Measurements from ENCODE around the gene SV2B. TPM values are rescaled to one million over a fixed set of nuclear protein-coding genes. Genes with fewer than 3 reads are reported as not detected.

Gene SV2B, protein sequence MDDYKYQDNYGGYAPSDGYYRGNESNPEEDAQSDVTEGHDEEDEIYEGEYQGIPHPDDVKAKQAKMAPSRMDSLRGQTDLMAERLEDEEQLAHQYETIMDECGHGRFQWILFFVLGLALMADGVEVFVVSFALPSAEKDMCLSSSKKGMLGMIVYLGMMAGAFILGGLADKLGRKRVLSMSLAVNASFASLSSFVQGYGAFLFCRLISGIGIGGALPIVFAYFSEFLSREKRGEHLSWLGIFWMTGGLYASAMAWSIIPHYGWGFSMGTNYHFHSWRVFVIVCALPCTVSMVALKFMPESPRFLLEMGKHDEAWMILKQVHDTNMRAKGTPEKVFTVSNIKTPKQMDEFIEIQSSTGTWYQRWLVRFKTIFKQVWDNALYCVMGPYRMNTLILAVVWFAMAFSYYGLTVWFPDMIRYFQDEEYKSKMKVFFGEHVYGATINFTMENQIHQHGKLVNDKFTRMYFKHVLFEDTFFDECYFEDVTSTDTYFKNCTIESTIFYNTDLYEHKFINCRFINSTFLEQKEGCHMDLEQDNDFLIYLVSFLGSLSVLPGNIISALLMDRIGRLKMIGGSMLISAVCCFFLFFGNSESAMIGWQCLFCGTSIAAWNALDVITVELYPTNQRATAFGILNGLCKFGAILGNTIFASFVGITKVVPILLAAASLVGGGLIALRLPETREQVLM
- polyA plus RNA-seq (ENCODE audit: low read depth in 6 of 6): under 1 TPM in 2 of 6 donors, not detected in 4; 0.04 to 0.12 TPM

DNA sequence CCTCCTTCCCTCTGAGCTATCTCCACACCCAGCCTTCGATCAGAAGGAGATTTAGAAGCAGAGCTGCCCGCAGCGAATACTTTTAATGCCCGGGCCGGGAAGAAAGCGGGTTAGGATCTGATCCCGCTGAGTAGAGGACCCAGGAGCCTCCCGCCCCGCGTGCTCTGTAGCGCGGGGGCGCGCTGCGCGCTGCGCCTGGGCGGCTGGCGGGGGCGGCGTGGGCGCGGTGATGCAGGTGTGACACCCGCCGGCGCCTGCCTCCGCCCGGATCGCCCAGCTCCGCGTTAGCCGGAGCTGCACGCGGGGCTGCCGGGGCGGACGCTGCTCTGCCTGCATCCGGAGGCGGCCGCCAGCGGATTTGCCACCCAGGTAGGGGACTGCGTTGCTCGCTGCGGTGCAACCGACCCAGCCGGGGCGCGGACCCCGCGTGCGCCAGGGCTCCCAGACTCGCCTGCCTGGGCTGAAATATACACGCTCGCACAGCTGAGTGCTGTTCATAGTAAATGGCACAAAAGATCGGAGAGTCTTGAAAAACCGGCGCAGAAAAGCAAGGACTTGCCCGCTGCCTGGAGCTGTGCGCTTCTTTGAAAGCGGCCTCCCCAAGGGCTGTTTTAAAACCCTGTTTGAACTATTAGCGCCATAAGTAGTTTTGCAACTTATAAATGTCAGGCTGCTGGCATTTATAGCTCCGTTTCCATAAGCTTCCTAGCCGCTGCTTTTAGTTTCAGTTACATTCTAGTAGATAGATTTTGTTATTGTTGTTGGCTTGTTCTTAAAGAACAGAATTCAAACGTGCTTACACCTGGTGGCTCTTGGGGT lies at the start of gene SV2B:
SV2B (plus strand) TSS at position 263 of the 819 bp plus-strand sequence. CDS start 126,007 bp downstream, outside the sequence.
- DNase-seq (peak; percentile 21), ATAC-seq (ENCODE audit: low read depth in 2 of 2) (peak; percentile 78 to 82)
- peaks cover 18 to 28% (median 22%) of the 10 kb centered on the region in 3 donors for H3K4me1 Mint-ChIP-seq
- peak within 1 kb of the TSS; percentile 69 to 92 (median 88) for H3K4me3 Mint-ChIP-seq
- peaks cover 68 to 95% (median 72%) of the 10 kb centered on the region in 3 donors for H3K27me3 Mint-ChIP-seq
- peak within 1 kb of the TSS in 3 of 6 donors; percentile 52 to 86 (median 81) for H3K27ac Mint-ChIP-seq
- no peaks in the 10 kb centered on the region for H3K36me3 Mint-ChIP-seq
- H3K9me3 Mint-ChIP-seq: peaks cover 0 to 3% (median 0%) of the 10 kb centered on the region in 7 donors

DNA sequence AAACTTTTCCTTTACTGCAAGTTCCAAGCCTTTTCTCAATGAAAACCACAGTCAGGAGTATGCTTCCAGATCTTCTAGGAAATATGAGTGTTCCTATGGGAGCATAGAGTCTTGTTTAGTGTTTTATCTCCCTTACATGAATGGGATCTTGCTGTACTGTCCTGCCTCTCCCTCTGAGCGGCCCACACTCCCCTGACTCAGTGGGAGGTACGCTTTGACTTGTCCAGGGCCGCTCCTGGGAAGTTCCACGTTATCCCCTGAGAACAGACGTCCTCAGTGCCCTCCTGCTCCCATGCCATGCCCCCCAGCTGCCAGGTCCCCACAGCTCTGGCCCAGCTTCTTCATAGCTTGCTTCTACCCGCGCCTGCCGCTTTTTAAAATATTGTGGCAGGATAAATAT lies 48.8 kb upstream of the SV2B start:
- DNase-seq (no peak), ATAC-seq (ENCODE audit: low read depth in 2 of 2) (no peak)
- Mint-ChIP-seq H3K9me3 (peaks cover 0 to 1% (median 0%) of the 10 kb centered on the region in 7 donors), H3K27ac (no peak overlapping the region), H3K36me3 (no peaks in the 10 kb centered on the region), H3K4me1 (peaks cover 15 to 31% (median 17%) of the 10 kb centered on the region in 3 donors), H3K27me3 (peaks cover 37 to 49% (median 37%) of the 10 kb centered on the region in 3 donors), H3K4me3 (no peak overlapping the region)

DNA sequence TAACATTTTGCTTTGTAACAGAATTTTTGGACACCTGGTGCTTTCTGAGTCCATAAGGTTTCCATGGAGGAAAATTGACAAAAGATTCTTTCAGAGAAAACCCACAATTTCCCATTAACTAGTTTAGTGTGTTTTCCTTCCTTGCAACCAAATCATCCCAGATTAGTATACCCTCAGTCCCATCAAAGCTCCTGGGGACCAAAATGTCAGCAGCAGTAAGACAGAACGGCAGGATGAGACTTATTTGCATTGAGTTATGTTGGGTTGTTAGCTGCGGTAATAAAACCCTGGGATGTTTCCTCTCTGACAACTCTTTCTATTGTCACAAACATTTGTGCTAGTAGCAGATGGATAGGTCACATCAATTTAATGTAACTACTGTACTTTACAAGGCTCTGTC lies 45.2 kb upstream of the SV2B start:
- peaks cover 0 to 1% (median 0%) of the 10 kb centered on the region in 7 donors for H3K9me3 Mint-ChIP-seq
- no peaks in the 10 kb centered on the region for H3K36me3 Mint-ChIP-seq
- ATAC-seq (ENCODE audit: low read depth in 2 of 2): no peak
- peaks cover 49 to 84% (median 70%) of the 10 kb centered on the region in 3 donors for H3K27me3 Mint-ChIP-seq
- DNase-seq: no peak
- peaks cover 0 to 9% (median 3%) of the 10 kb centered on the region in 3 donors for H3K4me1 Mint-ChIP-seq
- no peak overlapping the region for H3K4me3 Mint-ChIP-seq
- H3K27ac Mint-ChIP-seq: no peak overlapping the region

DNA sequence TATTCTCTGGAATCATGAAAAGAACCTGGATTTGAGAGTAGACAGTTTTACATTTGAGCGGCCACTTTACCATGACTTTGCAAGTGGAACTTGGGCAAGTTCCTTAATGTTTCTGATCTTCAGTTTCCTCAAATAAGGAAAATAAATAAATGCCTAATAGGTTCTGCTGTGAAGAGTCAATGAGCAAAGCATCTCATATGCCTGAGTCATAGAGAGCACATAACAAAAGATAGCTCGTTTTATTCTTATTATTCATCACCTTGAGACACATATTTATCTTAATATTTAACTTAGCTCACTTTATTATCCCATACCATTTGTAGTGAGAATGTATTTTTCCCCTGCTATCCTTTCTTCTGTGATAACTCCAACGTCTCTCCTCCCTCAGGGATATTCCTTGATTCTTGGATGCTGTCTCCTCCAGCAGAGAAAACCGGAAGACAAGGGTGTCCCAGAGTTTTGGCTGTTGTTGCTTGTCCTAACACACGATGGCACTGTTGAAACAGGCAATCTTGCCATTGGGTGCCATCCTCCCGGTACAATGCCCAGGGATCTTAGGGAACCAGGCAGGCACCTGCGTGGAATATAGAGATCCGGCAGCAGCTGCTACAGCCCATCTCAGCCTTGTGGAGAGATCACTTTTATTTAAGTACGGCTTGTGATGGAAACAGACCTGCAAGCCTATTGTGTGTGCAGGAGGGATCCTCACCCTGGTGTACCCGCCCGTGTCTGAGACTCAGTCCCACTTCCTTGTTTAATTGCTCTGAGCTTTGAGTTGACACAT lies 44.3 kb upstream of the SV2B start:
- Mint-ChIP-seq H3K27me3 (peaks cover 50 to 86% (median 79%) of the 10 kb centered on the region in 3 donors), H3K9me3 (peaks cover 0 to 3% (median 0%) of the 10 kb centered on the region in 7 donors), H3K36me3 (no peaks in the 10 kb centered on the region), H3K27ac (no peak overlapping the region), H3K4me1 (peaks cover 0 to 8% (median 0%) of the 10 kb centered on the region in 3 donors), H3K4me3 (no peak overlapping the region)
- ATAC-seq (ENCODE audit: low read depth in 2 of 2) (peak in 1 of 2 donors; percentile 47), DNase-seq (no peak)

DNA sequence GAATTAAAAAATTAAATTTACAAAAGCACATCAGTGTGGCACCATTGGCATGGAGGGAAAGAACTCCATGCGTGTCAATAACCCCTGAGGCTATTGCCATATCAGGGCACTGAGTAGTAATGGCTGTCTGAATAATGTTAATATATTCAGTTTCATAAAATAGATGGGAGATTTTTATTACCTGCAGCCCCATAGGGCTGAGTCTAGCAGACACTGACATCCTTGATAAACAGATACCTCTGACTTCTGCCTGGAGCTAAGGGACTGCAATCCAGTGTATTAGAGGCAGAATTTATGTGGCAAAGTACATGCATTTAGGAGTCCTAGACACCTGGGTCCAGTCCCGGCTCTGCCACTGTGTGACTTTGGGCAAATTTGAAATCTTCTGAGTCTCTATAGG lies 38.8 kb upstream of the SV2B start:
- no peak for DNase-seq
- Mint-ChIP-seq H3K27ac (no peak overlapping the region), H3K27me3 (peaks cover 37 to 64% (median 39%) of the 10 kb centered on the region in 3 donors), H3K4me1 (peaks cover 0 to 3% (median 0%) of the 10 kb centered on the region in 3 donors), H3K4me3 (no peak overlapping the region), H3K36me3 (peaks cover 0 to 9% of the 10 kb centered on the region in 2 donors), H3K9me3 (peaks cover 5 to 12% (median 10%) of the 10 kb centered on the region in 7 donors)
- ATAC-seq (ENCODE audit: low read depth in 2 of 2): no peak

DNA sequence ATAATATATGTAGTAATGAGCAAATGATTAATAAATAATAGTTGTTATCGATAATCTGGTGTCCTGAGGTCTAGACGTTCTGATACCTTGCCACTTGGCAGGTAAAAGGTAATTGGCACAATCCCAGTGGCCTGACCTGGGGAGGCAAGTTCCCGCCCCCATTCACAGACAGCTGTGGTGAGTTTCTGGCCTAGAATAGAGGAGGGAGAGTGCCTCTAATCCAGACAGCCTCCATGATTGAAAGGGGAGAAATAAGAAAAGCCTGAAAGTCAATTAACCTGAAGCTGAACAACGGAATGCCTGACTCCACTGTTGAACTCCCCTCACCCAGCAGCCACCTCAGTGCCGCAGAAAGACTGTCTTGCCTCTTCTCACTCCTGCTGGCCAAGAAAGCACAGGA lies 38.1 kb upstream of the SV2B start:
- no peaks in the 10 kb centered on the region for H3K4me1 Mint-ChIP-seq
- peaks cover 0 to 9% of the 10 kb centered on the region in 2 donors for H3K36me3 Mint-ChIP-seq
- no peak overlapping the region for H3K4me3 Mint-ChIP-seq
- peaks cover 5 to 12% (median 10%) of the 10 kb centered on the region in 7 donors for H3K9me3 Mint-ChIP-seq
- no peak overlapping the region for H3K27ac Mint-ChIP-seq
- ATAC-seq (ENCODE audit: low read depth in 2 of 2): no peak
- H3K27me3 Mint-ChIP-seq: peaks cover 34 to 64% (median 36%) of the 10 kb centered on the region in 3 donors
- DNase-seq: no peak

DNA sequence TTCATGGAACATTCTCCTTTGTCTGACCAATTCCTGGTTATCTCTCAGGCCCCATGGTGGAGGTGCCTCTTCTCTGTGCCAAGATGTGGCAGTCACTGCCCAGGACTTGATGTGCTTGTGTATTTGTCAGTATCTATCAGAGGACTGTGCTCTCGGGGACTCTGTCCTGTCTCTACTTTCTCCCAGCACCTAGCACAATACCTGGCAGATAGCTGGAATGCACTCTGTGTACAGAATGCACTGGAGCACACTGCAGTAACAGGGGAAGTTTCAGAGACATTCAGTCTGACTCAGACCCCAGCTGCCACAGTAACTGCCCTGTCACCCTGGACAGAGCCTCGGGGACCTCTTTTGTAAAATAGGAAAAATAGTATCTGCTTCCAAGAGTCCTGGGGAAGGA lies 34.6 kb upstream of the SV2B start:
- Mint-ChIP-seq H3K9me3 (peaks cover 5 to 12% (median 8%) of the 10 kb centered on the region in 7 donors), H3K27ac (no peak overlapping the region), H3K36me3 (peaks cover 0 to 9% of the 10 kb centered on the region in 2 donors), H3K4me3 (no peak overlapping the region), H3K27me3 (peaks cover 15 to 55% (median 31%) of the 10 kb centered on the region in 3 donors), H3K4me1 (no peaks in the 10 kb centered on the region)
- ATAC-seq (ENCODE audit: low read depth in 2 of 2): no peak
- no peak for DNase-seq

DNA sequence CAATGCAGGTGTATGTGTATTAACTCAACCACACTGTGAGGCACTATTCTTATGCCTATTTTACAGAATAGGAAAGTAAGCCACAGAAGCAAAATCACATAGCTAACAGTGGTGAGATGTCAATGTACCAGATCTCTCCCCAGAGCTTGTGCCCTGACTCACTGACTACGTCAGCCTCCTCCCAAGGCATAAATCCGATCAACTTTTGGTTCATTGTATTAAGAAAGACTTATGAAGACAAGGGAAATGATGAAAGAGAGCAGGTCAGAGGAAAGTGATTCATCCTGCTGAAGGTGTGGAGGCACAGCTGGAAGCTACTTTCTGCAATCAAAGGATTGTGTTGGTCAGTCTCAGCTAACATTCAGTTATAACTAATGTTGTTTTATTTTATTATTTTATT lies 33.0 kb upstream of the SV2B start:
- no peak for DNase-seq
- no peak overlapping the region for H3K4me3 Mint-ChIP-seq
- peak overlapping the region in 1 of 6 donors; percentile 43 for H3K27ac Mint-ChIP-seq
- peaks cover 5 to 12% (median 8%) of the 10 kb centered on the region in 7 donors for H3K9me3 Mint-ChIP-seq
- no peak for ATAC-seq (ENCODE audit: low read depth in 2 of 2)
- no peaks in the 10 kb centered on the region for H3K4me1 Mint-ChIP-seq
- peaks cover 20 to 56% (median 38%) of the 10 kb centered on the region in 3 donors for H3K27me3 Mint-ChIP-seq
- H3K36me3 Mint-ChIP-seq: peaks cover 0 to 9% of the 10 kb centered on the region in 2 donors

DNA sequence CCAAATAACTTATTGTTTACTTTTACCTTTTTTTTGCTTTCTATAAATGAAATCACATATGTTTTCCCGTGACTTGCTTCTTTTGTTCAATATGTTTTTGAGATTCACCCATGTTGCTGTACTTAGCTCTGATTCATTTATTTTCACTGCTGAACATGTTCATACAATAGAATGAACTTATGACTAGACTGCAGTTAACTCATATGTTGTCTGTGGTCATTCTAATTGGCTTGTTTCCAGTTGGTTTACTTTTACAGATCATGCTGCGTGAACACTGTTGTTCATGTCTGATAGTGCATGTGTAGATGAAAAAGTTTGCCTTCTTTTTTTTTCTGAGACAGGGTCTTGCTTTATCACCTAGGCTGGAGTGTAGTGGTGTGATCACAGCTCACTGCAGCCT lies 31.6 kb upstream of the SV2B start:
- Mint-ChIP-seq H3K27ac (no peak overlapping the region), H3K9me3 (peaks cover 5 to 12% (median 8%) of the 10 kb centered on the region in 7 donors), H3K27me3 (peaks cover 25 to 65% (median 52%) of the 10 kb centered on the region in 3 donors), H3K4me1 (no peaks in the 10 kb centered on the region), H3K36me3 (peaks cover 0 to 9% of the 10 kb centered on the region in 2 donors), H3K4me3 (no peak overlapping the region)
- ATAC-seq (ENCODE audit: low read depth in 2 of 2): no peak
- no peak for DNase-seq

DNA sequence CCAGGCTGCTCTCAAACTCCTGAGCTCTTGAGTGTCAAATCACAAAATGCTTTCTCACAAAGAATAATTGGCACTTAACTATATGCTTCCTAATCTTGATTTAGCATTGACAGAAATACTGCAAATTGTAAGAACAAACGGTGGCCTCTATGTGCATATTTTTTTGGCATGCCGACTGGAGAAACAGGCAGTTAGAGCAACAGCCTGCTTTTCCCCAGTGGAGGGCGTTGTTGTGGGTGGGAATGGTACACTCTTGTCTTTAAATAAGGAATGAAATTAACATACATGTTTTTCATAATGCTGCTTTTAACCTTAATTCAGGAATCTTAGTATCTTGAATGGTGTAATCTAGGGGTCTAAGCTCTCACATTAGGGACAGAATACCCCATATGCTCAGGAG lies 31.1 kb upstream of the SV2B start:
- ATAC-seq (ENCODE audit: low read depth in 2 of 2) (no peak), DNase-seq (no peak)
- H3K36me3 Mint-ChIP-seq: peaks cover 0 to 9% of the 10 kb centered on the region in 2 donors
- no peak overlapping the region for H3K4me3 Mint-ChIP-seq
- peaks cover 5 to 12% (median 8%) of the 10 kb centered on the region in 7 donors for H3K9me3 Mint-ChIP-seq
- H3K4me1 Mint-ChIP-seq: no peaks in the 10 kb centered on the region
- H3K27ac Mint-ChIP-seq: no peak overlapping the region
- peaks cover 20 to 66% (median 52%) of the 10 kb centered on the region in 3 donors for H3K27me3 Mint-ChIP-seq

DNA sequence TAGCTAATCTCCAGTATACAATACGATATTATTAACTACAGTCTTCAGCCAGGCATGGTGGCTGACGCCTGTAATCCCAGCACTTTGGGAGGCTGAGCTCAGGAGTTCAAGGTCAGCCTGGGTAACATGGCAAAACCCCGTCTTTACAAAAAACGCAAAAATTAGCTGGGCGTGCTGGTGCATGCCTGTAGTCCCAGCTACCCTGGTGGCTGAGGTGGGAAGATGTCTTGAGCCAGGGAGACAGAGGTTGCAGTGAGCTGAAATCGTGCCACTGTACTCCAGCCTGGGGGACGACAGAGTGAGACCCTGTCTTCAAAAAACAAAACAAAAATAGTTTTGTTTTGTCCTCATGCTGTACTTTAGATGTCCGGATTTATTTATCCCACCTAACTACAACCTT lies 29.2 kb upstream of the SV2B start:
- H3K36me3 Mint-ChIP-seq: no peaks in the 10 kb centered on the region
- no peaks in the 10 kb centered on the region for H3K9me3 Mint-ChIP-seq
- H3K4me3 Mint-ChIP-seq: no peak overlapping the region
- H3K4me1 Mint-ChIP-seq: no peaks in the 10 kb centered on the region
- H3K27me3 Mint-ChIP-seq: peaks cover 14 to 63% (median 60%) of the 10 kb centered on the region in 3 donors
- no peak overlapping the region for H3K27ac Mint-ChIP-seq
- no peak for ATAC-seq (ENCODE audit: low read depth in 2 of 2)
- DNase-seq: no peak

DNA sequence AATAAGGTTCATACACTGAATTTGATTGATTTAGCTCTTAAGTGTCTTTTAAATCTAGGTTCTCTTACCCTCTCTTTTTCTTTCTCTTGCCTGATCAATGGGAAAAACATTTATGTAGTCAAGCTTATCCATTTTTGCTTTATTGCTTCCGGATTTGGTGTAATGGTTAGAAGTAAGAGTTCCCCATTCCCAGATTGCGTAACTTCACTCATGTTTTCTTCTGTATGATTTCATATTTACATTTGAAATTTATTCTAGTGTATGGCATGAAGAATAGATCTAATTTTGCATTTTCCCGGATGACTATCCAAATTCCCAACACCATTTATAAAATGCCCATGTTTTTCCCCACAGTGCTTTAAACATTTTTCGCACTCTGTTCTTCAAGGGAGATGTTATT lies 27.9 kb upstream of the SV2B start:
- H3K36me3 Mint-ChIP-seq: no peaks in the 10 kb centered on the region
- ATAC-seq (ENCODE audit: low read depth in 2 of 2): no peak
- H3K27me3 Mint-ChIP-seq: peaks cover 18 to 55% (median 52%) of the 10 kb centered on the region in 3 donors
- H3K9me3 Mint-ChIP-seq: no peaks in the 10 kb centered on the region
- H3K4me1 Mint-ChIP-seq: no peaks in the 10 kb centered on the region
- H3K27ac Mint-ChIP-seq: no peak overlapping the region
- no peak for DNase-seq
- H3K4me3 Mint-ChIP-seq: no peak overlapping the region

All from naive B cell (primary cell).